GM12864 (cell line): ENCODE results near the gene RNF11.
A peak's percentile ranks its signal among the peaks of the same experiment; 100 is the strongest.

Experiments used
- DNase-seq: peaks from one replicate; pipeline ENCODE4 v3.0.0-alpha.2; 2011; ENCODE audit warnings: low read depth
- H3K4me3 ChIP-seq: 2 replicates; pipeline ENCODE4 v1.5.1; 2011; ENCODE audit warnings: mild to moderate bottlenecking, low read depth, low read length, control low read depth
- TF ChIP-seq, protein P1 (sequence below): IDR thresholded peaks from 2 replicates; pipeline ENCODE4 v1.5.1; 2011; ENCODE audit warnings: low read depth, mild to moderate bottlenecking, moderate library complexity, low read length, control low read depth, inconsistent platforms; ENCODE audit errors: missing control alignments

The RNF11 gene

DNA sequence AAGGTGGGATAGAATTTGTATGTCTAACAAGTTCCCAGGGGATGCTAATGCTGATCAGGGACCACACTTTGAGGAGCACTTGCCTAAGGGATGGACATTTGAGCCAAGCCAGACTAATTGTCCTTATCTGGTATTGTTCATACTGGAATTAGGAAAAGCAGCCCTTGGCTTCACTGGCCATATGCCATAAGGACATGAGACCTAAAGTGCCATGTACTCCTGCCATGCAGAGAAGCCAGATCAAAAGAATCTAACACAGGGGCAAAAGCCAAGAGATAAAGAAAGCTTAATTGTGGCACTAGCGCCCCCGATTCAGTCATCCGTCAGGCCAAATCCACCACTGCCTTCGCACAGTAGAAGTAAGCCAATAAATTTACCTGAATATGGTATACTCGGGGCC, 45.7 kb downstream of the RNF11 start:
- H3K4me3 ChIP-seq = no peak overlapping the region
- DNase-seq = no peak
- TF ChIP-seq, protein P1, sequence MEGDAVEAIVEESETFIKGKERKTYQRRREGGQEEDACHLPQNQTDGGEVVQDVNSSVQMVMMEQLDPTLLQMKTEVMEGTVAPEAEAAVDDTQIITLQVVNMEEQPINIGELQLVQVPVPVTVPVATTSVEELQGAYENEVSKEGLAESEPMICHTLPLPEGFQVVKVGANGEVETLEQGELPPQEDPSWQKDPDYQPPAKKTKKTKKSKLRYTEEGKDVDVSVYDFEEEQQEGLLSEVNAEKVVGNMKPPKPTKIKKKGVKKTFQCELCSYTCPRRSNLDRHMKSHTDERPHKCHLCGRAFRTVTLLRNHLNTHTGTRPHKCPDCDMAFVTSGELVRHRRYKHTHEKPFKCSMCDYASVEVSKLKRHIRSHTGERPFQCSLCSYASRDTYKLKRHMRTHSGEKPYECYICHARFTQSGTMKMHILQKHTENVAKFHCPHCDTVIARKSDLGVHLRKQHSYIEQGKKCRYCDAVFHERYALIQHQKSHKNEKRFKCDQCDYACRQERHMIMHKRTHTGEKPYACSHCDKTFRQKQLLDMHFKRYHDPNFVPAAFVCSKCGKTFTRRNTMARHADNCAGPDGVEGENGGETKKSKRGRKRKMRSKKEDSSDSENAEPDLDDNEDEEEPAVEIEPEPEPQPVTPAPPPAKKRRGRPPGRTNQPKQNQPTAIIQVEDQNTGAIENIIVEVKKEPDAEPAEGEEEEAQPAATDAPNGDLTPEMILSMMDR = no peak

- TF ChIP-seq, protein P1 = no peak
Observed at GRCh38 chr1:51282605-51283004, 46.5 kb downstream of the RNF11 start.

DNA sequence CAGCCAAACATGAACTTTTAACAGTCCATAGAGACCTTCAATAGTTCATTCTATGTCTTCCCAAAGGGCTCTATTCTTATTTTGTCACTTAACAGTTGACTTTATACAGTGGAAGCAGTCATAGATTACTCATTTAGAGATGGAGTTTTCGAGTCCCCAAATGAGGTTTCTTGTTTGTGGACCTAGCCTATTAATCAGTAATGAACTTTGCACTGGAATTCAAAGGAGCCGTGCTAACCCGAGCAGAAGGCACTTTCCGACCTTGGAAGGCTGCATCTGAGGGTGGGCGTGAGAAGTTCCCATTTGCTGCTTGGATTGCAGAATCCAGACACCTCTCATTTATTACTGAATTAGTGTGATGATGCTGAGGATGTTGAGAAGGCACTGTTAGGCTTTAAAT, 47.9 kb downstream of the RNF11 start:
- TF ChIP-seq, protein P1 = no peak
- H3K4me3 ChIP-seq = no peak overlapping the region
- DNase-seq = no peak

More at GRCh38 chr1:51282605-51283004, 46.5 kb downstream of the RNF11 start:
- no peak for DNase-seq
- no peak overlapping the region for H3K4me3 ChIP-seq

DNA sequence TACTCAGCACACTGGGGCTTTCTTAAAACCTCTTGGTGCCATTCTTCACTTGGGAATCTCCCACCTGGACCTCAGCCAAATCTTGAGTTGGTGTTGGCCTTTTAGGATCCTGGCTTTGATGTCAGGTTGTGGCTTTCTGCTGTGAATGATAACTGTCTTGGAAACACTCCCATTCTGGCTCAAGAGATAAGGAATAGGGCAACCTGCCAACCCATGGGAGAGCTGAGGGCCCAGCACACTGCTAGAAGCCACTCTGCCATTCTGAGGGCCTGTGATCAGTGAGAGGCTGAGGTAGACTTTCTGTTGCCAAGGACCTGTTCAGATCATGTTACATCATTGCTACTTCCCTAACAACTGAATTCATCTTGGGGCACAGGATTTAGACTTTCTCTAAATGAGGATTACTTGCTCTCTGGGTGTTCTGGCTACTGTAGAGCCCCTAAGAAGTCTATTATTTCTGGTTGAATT, 48.4 kb downstream of the RNF11 start:
- TF ChIP-seq, protein P1 = no peak
- H3K4me3 ChIP-seq = no peak overlapping the region
- no peak for DNase-seq

DNA sequence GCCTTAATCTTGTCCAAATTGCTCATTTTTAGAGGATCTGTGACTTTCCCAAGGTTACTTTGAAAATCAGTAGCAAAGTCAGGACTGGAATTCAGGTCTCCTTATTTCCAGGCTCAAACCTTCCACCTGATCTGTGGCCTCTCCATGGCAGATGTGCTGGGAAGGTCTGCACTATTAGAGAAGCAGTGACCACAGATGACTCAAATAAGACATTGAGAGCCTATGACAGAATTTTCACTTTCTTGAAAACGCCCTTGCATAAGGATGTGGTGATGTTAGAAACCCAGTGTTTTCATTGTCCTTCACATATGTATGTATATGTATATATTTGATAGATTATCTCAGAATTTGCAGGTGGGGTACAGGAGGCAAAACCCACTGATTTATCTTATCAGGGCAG, 49.0 kb downstream of the RNF11 start:
- no peak overlapping the region for H3K4me3 ChIP-seq
- peak; percentile 49 for DNase-seq
- TF ChIP-seq, protein P1 = no peak

DNA sequence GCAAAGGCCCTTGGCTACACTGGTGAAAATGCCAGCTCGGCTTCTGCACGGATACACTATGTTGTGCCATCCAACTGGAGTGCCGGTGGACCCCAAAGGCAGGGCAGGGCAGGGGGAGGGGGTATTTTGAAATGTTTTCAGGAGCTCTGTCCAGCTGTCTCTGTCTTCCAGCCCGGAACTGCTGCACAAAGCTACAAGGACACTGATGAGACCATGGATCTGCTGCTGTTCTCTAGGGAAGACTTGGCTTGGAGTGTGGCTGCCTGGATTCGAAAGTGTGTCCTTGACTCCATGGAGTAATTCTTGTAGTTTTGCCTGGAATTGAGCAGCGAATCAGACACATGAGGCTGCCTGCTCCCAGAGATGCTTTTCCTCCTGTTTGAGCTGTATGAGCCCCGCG, 51.9 kb downstream of the RNF11 start:
- DNase-seq = no peak
- TF ChIP-seq, protein P1 = no peak

GRCh38 chr1:51288578-51288977, 52.5 kb downstream of the RNF11 start:
- no peak for DNase-seq
- H3K4me3 ChIP-seq = no peak overlapping the region
- TF ChIP-seq, protein P1 = no peak

More for the DNA sequence above, 51.9 kb downstream of the RNF11 start:
- no peak overlapping the region for H3K4me3 ChIP-seq
